Measurements from ENCODE around the gene EMC9. TPM values are rescaled to one million over a fixed set of nuclear protein-coding genes. Genes with fewer than 3 reads are reported as not detected.

EMC9 gene
- total and polyA plus RNA-seq, 10 of the 15 experiments (the other 5 are each of a cell fraction or from before 2014, with no cell fraction given), result 15.3 to 60.5 (median 30.3) TPM

GRCh38 chr14:24184104-24184970, 42.9 kb upstream of the EMC9 start (continued):
- TF ChIP-seq MXI1 (IDR thresholded peaks at IDR 0.05; ENCODE audit: low read depth, low read length) (no peak), IRF4 (IDR thresholded peaks at IDR 0.05; ENCODE audit: low read depth, low read length) (no peak), ETV6 (conservative IDR thresholded peaks at IDR 0.05 in 1 of 2, IDR thresholded peaks at IDR 0.05 in 1 of 2; ENCODE audit: borderline replicate concordance in 1 of 2, low read depth in 1 of 2) (no peak), BMI1 (IDR thresholded peaks at IDR 0.05; ENCODE audit: borderline replicate concordance) (no peak), STAT1 (conservative IDR thresholded peaks at IDR 0.05) (no peak), CHD4 (IDR thresholded peaks at IDR 0.05) (no peak)
- TF ChIP-seq, protein P1, sequence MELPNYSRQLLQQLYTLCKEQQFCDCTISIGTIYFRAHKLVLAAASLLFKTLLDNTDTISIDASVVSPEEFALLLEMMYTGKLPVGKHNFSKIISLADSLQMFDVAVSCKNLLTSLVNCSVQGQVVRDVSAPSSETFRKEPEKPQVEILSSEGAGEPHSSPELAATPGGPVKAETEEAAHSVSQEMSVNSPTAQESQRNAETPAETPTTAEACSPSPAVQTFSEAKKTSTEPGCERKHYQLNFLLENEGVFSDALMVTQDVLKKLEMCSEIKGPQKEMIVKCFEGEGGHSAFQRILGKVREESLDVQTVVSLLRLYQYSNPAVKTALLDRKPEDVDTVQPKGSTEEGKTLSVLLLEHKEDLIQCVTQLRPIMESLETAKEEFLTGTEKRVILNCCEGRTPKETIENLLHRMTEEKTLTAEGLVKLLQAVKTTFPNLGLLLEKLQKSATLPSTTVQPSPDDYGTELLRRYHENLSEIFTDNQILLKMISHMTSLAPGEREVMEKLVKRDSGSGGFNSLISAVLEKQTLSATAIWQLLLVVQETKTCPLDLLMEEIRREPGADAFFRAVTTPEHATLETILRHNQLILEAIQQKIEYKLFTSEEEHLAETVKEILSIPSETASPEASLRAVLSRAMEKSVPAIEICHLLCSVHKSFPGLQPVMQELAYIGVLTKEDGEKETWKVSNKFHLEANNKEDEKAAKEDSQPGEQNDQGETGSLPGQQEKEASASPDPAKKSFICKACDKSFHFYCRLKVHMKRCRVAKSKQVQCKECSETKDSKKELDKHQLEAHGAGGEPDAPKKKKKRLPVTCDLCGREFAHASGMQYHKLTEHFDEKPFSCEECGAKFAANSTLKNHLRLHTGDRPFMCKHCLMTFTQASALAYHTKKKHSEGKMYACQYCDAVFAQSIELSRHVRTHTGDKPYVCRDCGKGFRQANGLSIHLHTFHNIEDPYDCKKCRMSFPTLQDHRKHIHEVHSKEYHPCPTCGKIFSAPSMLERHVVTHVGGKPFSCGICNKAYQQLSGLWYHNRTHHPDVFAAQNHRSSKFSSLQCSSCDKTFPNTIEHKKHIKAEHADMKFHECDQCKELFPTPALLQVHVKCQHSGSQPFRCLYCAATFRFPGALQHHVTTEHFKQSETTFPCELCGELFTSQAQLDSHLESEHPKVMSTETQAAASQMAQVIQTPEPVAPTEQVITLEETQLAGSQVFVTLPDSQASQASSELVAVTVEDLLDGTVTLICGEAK (IDR thresholded peaks at IDR 0.05; ENCODE audit: borderline replicate concordance), result no peak
